Measurements from ENCODE around the gene SEPTIN7. TPM values are rescaled to one million over a fixed set of nuclear protein-coding genes. Genes with fewer than 3 reads are reported as not detected.

The SEPTIN7 gene
- total RNA-seq, 1 donor from 2014 or later, result 151 TPM

GRCh38 chr7:35801392-35802101, 690 bp downstream of the SEPTIN7 start:
- peaks cover 54% of the 10 kb centered on the region for H3K4me1 ChIP-seq
- no peak for DNase-seq (ENCODE audit: extremely low spot score in 2 of 2)
- no peaks in the 10 kb centered on the region for H3K36me3 ChIP-seq
- H3K27ac ChIP-seq, result peak overlapping the region; percentile 99
- no peaks in the 10 kb centered on the region for H3K9me3 ChIP-seq
- H3K4me3 ChIP-seq, result peak overlapping the region; percentile 71 to 90
- no peaks in the 10 kb centered on the region for H3K27me3 ChIP-seq
- peak in 2 of 3 experiments; percentile 35 to 54 for TF ChIP-seq CTCF (IDR thresholded peaks at IDR 0.05)
- peak in 1 of 2 donors; percentile 45 for TF ChIP-seq POLR2AphosphoS5 (IDR thresholded peaks at IDR 0.05; ENCODE audit: insufficient read depth in 1 of 2, low read depth in 1 of 2)
- no peak for TF ChIP-seq POLR2A (IDR thresholded peaks at IDR 0.05)
- intact Hi-C loops (cut with DNase I), result loop anchor here (10.0 kb wide), 2 partner anchors 47 to 87 kb away; no protein-coding TSS in a partner anchor

- DNase-seq (ENCODE audit: extremely low spot score in 2 of 2), result no peak
- intact Hi-C loops (cut with DNase I), result loop anchor here (10.0 kb wide), 2 partner anchors 47 to 87 kb away; no protein-coding TSS in a partner anchor
- peaks cover 58% of the 10 kb centered on the region for H3K4me1 ChIP-seq
Observed at GRCh38 chr7:35802102-35802466, 1.2 kb downstream of the SEPTIN7 start.

GRCh38 chr7:35802649-35803048, 1.8 kb downstream of the SEPTIN7 start:
- H3K4me3 ChIP-seq, result peak overlapping the region; percentile 71 to 90
- peak overlapping the region; percentile 99 for H3K27ac ChIP-seq
- no peaks in the 10 kb centered on the region for H3K9me3 ChIP-seq
- H3K36me3 ChIP-seq, result no peaks in the 10 kb centered on the region
- intact Hi-C loops (cut with DNase I), result loop anchor here (10.0 kb wide), 2 partner anchors 48 to 88 kb away; no protein-coding TSS in a partner anchor
- no peak for TF ChIP-seq POLR2A (IDR thresholded peaks at IDR 0.05)
- no peak for TF ChIP-seq POLR2AphosphoS5 (IDR thresholded peaks at IDR 0.05; ENCODE audit: insufficient read depth in 1 of 2, low read depth in 1 of 2)
- no peak for TF ChIP-seq CTCF (IDR thresholded peaks at IDR 0.05)
- no peaks in the 10 kb centered on the region for H3K27me3 ChIP-seq
- H3K4me1 ChIP-seq, result peaks cover 58% of the 10 kb centered on the region
- no peak for DNase-seq (ENCODE audit: extremely low spot score in 2 of 2)

More at GRCh38 chr7:35802102-35802466, 1.2 kb downstream of the SEPTIN7 start:
- H3K36me3 ChIP-seq, result no peaks in the 10 kb centered on the region
- TF ChIP-seq POLR2AphosphoS5 (IDR thresholded peaks at IDR 0.05; ENCODE audit: insufficient read depth in 1 of 2, low read depth in 1 of 2), result peak in 1 of 2 donors; percentile 2
- TF ChIP-seq POLR2A (IDR thresholded peaks at IDR 0.05), result no peak
- TF ChIP-seq CTCF (IDR thresholded peaks at IDR 0.05), result no peak
- peak overlapping the region; percentile 99 for H3K27ac ChIP-seq
- peak overlapping the region; percentile 71 to 90 for H3K4me3 ChIP-seq
- no peaks in the 10 kb centered on the region for H3K9me3 ChIP-seq
- H3K27me3 ChIP-seq, result no peaks in the 10 kb centered on the region

- intact Hi-C loops (cut with DNase I), result loop anchor here (10.0 kb wide), 2 partner anchors 50 to 90 kb away; no protein-coding TSS in a partner anchor
Observed at GRCh38 chr7:35804231-35804970, 3.5 kb downstream of the SEPTIN7 start.

GRCh38 chr7:35805876-35806275, 5.0 kb downstream of the SEPTIN7 start:
- DNase-seq (ENCODE audit: extremely low spot score in 2 of 2), result no peak
- H3K4me1 ChIP-seq, result peaks cover 64% of the 10 kb centered on the region
- TF ChIP-seq CTCF (IDR thresholded peaks at IDR 0.05) (no peak), POLR2A (IDR thresholded peaks at IDR 0.05) (no peak), POLR2AphosphoS5 (IDR thresholded peaks at IDR 0.05; ENCODE audit: insufficient read depth in 1 of 2, low read depth in 1 of 2) (no peak)
- intact Hi-C loops (cut with DNase I), result loop anchor here (10.0 kb wide), 2 partner anchors 51 to 91 kb away; no protein-coding TSS in a partner anchor
- H3K27ac ChIP-seq, result no peak overlapping the region
- no peaks in the 10 kb centered on the region for H3K27me3 ChIP-seq
- H3K4me3 ChIP-seq, result no peak overlapping the region
- H3K9me3 ChIP-seq, result no peaks in the 10 kb centered on the region
- no peaks in the 10 kb centered on the region for H3K36me3 ChIP-seq

More at GRCh38 chr7:35804231-35804970, 3.5 kb downstream of the SEPTIN7 start:
- Histone ChIP-seq H3K4me3 (no peak overlapping the region), H3K27ac (peak overlapping the region; percentile 4), H3K27me3 (no peaks in the 10 kb centered on the region), H3K9me3 (no peaks in the 10 kb centered on the region), H3K4me1 (peaks cover 66% of the 10 kb centered on the region), H3K36me3 (no peaks in the 10 kb centered on the region)
- TF ChIP-seq POLR2AphosphoS5 (IDR thresholded peaks at IDR 0.05; ENCODE audit: insufficient read depth in 1 of 2, low read depth in 1 of 2) (no peak), POLR2A (IDR thresholded peaks at IDR 0.05) (no peak)
- no peak for DNase-seq (ENCODE audit: extremely low spot score in 2 of 2)

All from vagina (tissue), 2 donors.